HCT116 (cell line): ENCODE data around the gene NELL1.

Experiments used
- CTCF ChIP-seq, 3 experiments: fragments of 200-600 bp in 1 of 3; sonication (generic) in 1 of 3; IDR thresholded peaks in 2 of 3; conservative IDR thresholded peaks in 1 of 3; 2 replicates each; pipeline ENCODE4 v1.5.1; 2012 to 2017; ENCODE audit warnings: low read depth in 2 of 3, low read length in 2 of 3, antibody characterized with exemption in 1 of 3, borderline replicate concordance in 1 of 3, control low read depth in 1 of 3, mild to moderate bottlenecking in 1 of 3, mixed read lengths in 1 of 3, mixed run types in 1 of 3, moderate library complexity in 1 of 3; ENCODE audit not compliant: insufficient read depth in 1 of 3
- EGR1 ChIP-seq: IDR thresholded peaks from 2 replicates; pipeline ENCODE4 v1.6.1; 2012; ENCODE audit warnings: low read depth
- EZH2phosphoT487 ChIP-seq: fragments of 200-600 bp; IDR thresholded peaks from 2 replicates; pipeline ENCODE4 v1.6.1; 2018; ENCODE audit warnings: antibody characterized with exemption, borderline replicate concordance
- JUND ChIP-seq: IDR thresholded peaks from 2 replicates; pipeline ENCODE4 v1.6.1; 2012
- MAX ChIP-seq: IDR thresholded peaks from 2 replicates; pipeline ENCODE4 v1.6.1; 2012
- POLR2A ChIP-seq: IDR thresholded peaks from 2 replicates; pipeline ENCODE4 v1.7.0; 2011; ENCODE audit warnings: borderline replicate concordance; ENCODE audit not compliant: insufficient read depth, insufficient read length; ENCODE audit errors: extremely low read depth
- POLR2AphosphoS5 ChIP-seq: IDR thresholded peaks from 2 replicates; pipeline ENCODE4 v1.6.1; 2011; ENCODE audit warnings: mild to moderate bottlenecking, low read depth, low read length, moderate library complexity
- RAD21 ChIP-seq: IDR thresholded peaks from 2 replicates; pipeline ENCODE4 v1.6.1; 2012; ENCODE audit warnings: low read depth, mild to moderate bottlenecking
- SIN3A ChIP-seq: IDR thresholded peaks from 2 replicates; pipeline ENCODE4 v1.6.1; 2012; ENCODE audit warnings: low read depth
- SP1 ChIP-seq: IDR thresholded peaks from 2 replicates; pipeline ENCODE4 v1.6.1; 2012; ENCODE audit warnings: low read depth
- SRF ChIP-seq: IDR thresholded peaks from 2 replicates; pipeline ENCODE4 v1.6.1; 2012; ENCODE audit warnings: low read depth
- ZBTB33 ChIP-seq: IDR thresholded peaks from 2 replicates; pipeline ENCODE4 v1.6.1; 2011; ENCODE audit warnings: mild to moderate bottlenecking, low read length, moderate library complexity; ENCODE audit not compliant: insufficient replicate concordance; ENCODE audit errors: extremely low read depth
- ZNF274 ChIP-seq: fragments of 200-500 bp; sonication (Bioruptor generic); IDR thresholded peaks from 2 replicates; pipeline ENCODE4 v1.6.1; 2014; ENCODE audit warnings: mild to moderate bottlenecking, low read depth, low read length, inconsistent platforms

GRCh38 chr11:20639688-20640087 is 29.7 kb upstream of the NELL1 start:
- TF ChIP-seq CTCF (IDR thresholded peaks at IDR 0.05 in 2 of 3, conservative IDR thresholded peaks at IDR 0.05 in 1 of 3; ENCODE audit: borderline replicate concordance in 1 of 3, insufficient read depth in 1 of 3, low read depth in 2 of 3, low read length in 2 of 3): no peak
- TF ChIP-seq ZBTB33: no peak
- TF ChIP-seq SRF: no peak
- TF ChIP-seq POLR2A: no peak
- no peak for TF ChIP-seq EGR1
- TF ChIP-seq SP1: no peak
- no peak for TF ChIP-seq JUND
- no peak for TF ChIP-seq SIN3A
- TF ChIP-seq EZH2phosphoT487: no peak
- TF ChIP-seq MAX: no peak
- no peak for TF ChIP-seq RAD21
- TF ChIP-seq POLR2AphosphoS5: no peak
- no peak for TF ChIP-seq ZNF274
